MV-4-11 (cell line): ENCODE data around the gene DPP10.

Source experiments
- DNase-seq: peaks from one replicate; lab custom pipeline; 2025; lab: John Stamatoyannopoulos, UW

The DPP10 gene

GRCh38 chr2:114609203-114609602 lies 166.8 kb downstream of the DPP10 start:
- DNase-seq: no peak

DNA sequence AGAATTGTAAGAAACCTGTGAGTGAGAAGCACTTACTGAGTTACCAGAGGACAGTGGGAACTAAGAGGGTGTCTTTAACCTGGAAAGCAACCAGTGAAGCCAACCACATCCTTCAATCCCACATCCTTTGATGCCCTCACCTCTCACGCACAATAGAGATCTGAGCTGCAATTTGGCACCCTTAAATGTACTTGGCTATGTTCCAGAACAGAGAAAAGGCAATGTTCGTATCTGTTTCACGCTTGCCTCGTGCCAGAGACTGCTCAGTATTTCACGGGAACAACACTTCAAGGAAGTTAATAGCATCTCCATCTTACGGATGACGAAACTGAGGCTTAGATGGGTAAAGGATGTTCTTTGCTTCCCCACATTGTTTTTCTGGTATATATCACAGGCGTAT lies 167.4 kb downstream of the DPP10 start:
- no peak for DNase-seq

DNA sequence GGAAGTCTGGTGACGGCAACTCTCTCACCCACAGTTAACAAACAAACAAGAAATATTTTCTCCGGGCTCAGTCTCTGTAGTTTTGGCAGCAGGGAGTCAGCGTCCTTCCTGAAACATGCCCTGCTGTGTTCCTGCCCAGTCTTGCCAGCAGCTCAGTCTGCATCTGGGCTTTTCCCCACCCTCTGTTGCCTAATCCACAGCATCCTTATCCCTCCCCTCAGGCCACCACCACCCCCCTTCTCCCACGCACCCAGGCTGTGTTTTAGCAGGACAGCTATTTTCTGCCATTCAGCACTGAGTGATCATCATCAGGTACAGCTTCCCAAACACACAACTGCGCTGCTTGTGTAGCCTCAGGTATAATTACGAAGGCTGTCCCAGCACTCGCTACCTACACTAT lies 168.2 kb downstream of the DPP10 start:
- no peak for DNase-seq

DNA sequence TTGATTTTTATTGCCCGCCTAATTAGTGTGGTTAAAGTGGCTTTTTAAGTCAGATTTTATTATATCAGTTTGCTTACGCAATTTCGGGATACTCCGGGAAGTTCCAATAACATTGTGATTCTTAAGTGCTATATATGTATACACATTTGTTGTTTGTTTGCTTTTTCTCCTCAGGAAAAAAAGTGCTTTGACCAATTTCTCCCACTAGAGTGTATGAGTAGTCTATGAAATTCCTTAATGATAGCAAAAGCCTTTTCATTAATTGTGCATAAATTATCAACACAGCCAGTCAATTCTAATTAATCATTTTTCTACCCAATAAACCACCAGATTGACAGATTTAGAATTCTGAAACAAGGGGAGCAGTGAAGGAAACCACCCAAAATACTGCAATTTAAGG lies 172.2 kb downstream of the DPP10 start:
- no peak for DNase-seq

GRCh38 chr2:114628481-114628880 lies 186.0 kb downstream of the DPP10 start:
- no peak for DNase-seq

DNA sequence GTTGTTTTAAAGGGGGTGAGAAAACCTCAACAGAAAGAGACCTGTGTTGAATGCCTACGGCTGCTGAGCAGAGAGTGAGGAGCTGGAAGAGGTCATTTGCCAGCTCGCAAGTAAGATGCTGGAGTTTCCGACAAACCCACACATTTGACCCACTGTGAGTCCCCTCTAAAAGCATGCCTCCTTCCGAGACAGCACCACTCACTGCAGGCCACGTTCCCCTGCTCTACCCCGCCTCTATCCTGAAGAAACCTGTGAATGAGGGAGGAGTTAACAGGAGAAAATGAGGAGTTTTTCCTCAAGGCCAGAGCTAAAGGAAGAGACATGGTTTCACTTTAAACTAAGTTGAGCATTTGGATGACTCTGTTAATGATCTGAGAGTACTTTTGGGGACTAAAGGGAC lies 188.7 kb downstream of the DPP10 start:
- no peak for DNase-seq

- no peak for DNase-seq
Observed at GRCh38 chr2:114642166-114642770, 199.8 kb downstream of the DPP10 start.

DNA sequence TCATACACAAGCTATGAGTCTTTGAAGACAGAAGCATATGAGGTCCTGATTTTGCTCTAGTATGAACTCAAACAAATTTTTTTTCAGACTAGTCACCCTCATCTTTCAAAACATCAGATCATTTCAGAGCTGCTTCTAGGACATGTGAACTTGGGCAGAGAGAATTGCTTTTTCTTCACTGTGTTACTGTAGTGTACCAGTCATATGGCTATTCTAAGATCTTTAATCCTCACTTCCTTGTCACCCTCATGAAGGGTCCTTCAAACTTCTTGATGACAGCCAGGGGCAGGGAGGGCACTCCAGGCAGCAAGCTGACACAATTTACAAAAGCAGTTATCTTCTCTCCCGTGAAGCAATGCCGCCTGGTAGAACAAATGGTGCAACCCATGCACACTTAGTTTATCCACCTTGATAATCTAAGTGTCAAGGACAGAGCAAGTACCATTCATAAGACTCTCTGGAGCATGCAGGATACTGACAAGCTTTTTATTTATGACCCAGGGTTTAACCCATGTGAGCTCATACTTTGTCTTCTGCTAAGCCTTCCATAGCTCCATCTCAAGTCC lies 200.6 kb downstream of the DPP10 start:
- DNase-seq: no peak

- DNase-seq: no peak
Observed at GRCh38 chr2:114651933-114652332, 209.5 kb downstream of the DPP10 start.

GRCh38 chr2:114659880-114660279 lies 217.4 kb downstream of the DPP10 start:
- DNase-seq: no peak

- DNase-seq: no peak
Observed at GRCh38 chr2:114661971-114662939, 219.8 kb downstream of the DPP10 start.

DNA sequence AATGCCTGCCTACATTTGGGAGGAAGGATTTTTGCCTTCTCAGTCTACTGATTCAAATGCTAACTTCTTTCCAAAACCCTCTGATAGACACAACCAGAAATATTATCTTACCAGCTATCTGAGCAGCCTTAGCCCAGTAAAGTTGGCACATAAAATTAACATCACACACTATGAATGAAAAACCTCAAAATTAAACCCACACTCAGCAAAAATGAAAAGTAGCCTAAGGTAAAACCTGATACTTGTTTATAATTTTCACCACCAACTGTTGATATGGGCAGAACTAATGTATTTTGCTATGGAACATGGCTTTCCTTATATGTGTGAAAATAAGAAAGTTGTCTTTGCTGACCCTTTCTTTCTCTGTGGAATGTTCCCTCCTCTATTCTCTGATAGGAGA lies 226.0 kb downstream of the DPP10 start:
- DNase-seq: no peak

GRCh38 chr2:114683251-114683650 lies 240.8 kb downstream of the DPP10 start:
- no peak for DNase-seq

DNA sequence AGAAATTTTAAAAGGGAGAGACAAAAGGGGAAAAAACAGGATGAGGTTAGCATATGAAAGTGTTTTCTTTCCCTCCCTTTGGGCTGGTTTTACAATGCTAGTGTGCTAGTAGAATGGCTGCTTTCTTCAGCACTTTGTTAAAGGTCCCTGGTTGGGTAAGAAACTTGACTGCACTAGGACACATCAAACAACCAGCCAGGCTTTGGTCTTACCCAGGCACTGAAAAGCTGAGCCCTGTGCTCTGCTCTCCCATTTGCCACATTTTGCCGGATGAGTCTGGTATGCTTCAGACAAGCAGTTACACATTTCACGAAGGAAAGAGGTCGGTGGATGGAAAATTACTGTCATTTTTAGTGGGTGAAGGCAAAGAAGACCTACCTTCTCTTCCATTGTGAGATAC lies 242.0 kb downstream of the DPP10 start:
- DNase-seq: no peak

DNA sequence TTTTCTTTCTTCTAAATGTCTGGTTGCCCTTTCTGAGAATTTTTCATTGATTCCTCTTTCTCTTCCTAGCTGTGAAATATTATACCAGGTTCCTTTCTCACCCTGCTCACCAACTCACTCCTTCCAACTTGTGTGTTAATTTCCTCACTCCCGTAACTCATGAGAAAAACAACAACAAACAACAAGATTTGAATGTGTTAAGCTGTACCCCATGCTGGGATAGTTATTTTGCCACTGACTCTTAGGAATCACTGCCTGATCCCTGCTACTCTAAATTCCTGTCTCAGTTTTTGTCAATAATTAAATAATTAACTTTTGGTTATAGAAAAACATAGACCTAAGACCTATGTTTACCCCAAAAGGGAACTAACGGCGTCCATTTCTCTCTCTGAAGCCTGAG lies 242.7 kb downstream of the DPP10 start:
- DNase-seq: no peak

GRCh38 chr2:114688241-114688640 lies 245.8 kb downstream of the DPP10 start:
- DNase-seq: no peak

DNA sequence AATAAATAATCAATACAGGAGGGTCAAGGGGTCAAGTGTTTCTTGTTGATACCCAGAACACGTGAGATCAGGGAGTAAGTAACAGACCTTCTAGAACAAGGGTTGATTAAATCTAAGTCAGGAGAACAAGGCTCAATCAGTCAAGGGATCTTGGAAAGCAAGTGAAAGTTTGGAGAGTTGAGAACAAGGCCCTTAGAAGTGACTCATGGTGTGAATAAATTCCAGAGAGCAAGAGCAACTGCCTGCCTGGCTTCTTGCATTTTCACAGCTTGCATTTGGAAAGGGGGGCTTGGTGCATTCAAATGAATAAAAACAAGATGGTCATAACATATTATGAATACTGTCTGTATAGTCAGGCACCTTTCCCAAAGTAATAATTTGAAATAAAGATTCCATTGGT lies 256.1 kb downstream of the DPP10 start:
- DNase-seq: no peak

DNA sequence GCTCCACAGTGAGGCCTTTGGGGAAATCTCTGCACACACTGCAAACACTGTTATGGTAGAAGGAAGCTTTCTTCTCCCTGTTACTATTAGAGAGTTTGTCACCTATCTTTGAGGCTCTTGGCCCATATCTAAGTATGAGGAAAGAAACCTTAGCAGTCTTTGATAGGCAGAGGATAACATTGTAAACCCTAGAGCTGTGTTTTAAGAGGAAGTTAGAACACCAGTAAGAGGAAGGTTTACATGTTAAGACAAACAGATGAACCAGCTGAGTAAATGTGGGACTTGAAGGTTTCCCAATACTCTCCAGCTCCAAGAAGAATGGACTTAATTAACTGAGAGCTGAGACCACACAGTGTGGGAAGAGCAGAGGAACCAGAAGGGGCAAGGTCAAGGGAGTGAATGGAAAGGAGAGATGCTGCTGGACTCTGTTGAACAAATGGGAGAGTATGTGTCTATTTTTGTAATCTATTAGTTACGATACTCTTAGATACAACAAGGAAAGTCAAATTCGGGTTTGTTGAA lies 257.0 kb downstream of the DPP10 start:
- peak; percentile 1 for DNase-seq

DNA sequence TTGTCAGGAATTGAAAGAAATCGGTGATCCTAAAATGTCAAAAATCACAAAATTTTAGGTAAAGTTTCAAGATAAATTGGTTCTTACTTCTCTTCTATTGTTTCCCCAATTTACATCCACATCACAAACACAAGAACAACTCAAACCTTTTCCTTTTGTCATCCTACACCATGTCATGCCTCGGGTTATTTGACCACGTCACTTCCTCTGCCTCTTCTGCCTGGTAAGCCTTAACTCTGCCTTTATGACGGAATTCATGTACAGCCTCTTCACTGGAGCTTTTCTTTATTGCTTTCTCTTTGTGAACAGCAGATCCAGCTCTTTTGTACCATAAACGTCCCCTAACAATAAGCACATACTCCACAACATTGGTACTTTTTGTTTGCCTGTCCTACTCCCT lies 258.0 kb downstream of the DPP10 start:
- DNase-seq: no peak

DNA sequence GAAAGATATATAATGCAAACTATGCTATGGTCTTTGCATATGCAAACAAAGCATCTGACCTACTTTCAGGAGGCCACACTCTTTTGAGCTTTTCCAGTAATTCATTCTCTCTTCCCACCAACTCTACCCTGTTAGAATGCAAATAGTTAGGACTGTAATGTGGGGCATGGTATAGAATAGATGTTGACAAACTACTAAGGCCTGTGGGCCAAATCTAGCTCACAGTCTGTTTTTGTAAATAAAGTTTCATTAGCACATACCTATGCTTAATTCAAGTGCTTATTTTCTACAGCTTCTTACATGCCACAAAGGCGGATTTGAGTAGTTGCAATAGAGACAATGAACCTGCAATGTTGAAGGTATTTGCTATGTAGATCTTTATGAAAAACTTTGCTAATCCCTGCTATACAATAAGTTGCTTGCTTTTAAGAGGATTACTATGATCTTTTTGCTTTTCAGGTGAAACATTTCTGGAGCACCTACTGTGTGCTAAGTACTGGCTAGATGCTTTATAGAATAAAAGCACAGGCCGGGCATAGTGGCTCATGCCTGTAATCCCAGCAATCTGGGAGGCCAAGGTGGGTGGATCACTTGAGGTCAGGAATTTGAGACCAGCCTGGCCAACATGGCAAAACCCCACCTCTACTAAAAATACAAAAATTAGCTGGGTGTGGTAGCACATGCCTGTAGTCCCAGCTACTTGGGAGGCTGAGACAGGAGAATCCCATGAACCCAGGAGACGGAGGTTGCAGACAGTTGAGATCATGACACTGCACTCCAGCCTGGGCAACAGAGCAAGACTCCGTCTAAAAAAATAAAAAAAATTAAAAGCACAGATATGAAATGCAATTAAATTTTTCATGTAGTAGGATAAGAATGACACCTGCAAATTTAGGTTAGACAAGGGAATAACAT lies 267.8 kb downstream of the DPP10 start:
- no peak for DNase-seq

DNA sequence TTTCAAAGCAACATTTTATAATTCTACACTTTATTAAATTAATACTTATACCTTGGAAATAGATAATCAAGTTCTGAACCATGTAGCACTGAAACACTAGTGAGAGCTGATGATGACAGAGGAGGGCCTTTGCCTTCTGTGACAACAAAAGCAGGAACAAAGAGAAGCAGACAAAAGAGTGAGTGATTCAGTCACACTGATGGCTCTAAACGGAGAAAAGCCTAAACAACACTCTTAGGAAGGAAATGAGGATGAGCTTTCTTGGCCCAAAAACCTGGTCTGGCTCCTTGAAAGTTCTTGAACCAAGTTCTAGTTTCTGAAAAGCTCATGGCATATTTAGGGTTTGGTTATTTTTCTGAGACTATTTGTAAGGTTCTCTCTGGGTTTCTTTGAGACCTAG lies 271.9 kb downstream of the DPP10 start:
- no peak for DNase-seq

- no peak for DNase-seq
Observed at GRCh38 chr2:114717049-114717448, 274.6 kb downstream of the DPP10 start.
